Left lung (tissue), 14 donors: Measurements from ENCODE around the gene IQCN. TPM values are rescaled to one million over a fixed set of nuclear protein-coding genes. Genes with fewer than 3 reads are reported as not detected.

Experiments used
- ATAC-seq: fragments of 200-7000 bp; cut with Tn5 transposase; one replicate; pipeline ENCODE4 v1.9.1; 2020; ENCODE audit warnings: moderate library complexity
- DNase-seq, 4 donors: peaks; one replicate each; pipeline ENCODE4 v3.0.0-alpha.2; 2013 to 2020
- H3K27ac ChIP-seq, 2 donors: fragments of 200-600 bp; sonication (generic) in 1 of 2; one replicate each; pipeline versions ENCODE4 v1.5.0 to v1.8.0; 2020 to 2021
- H3K27me3 ChIP-seq, 2 donors: fragments of 200-600 bp; sonication (generic) in 1 of 2; one replicate each; pipeline versions ENCODE4 v1.5.0 to v1.8.0; 2020 to 2021
- H3K36me3 ChIP-seq, 2 donors: fragments of 200-600 bp; sonication (generic) in 1 of 2; one replicate each; pipeline versions ENCODE4 v1.5.0 to v1.8.0; 2020 to 2021
- H3K4me1 ChIP-seq, 2 donors: fragments of 200-600 bp; one replicate each; pipeline ENCODE4 v1.8.0; 2021
- H3K4me3 ChIP-seq, 2 donors: fragments of 200-600 bp; sonication (generic) in 1 of 2; one replicate each; pipeline versions ENCODE4 v1.5.0 to v1.8.0; 2020 to 2021; ENCODE audit warnings: mild to moderate bottlenecking in 1 of 2
- H3K9me3 ChIP-seq, 2 donors: fragments of 200-600 bp; sonication (generic) in 1 of 2; one replicate each; pipeline versions ENCODE4 v1.5.0 to v1.8.0; 2020 to 2021
- intact Hi-C, 2 donors: fragments of 100-400 bp; cut with DNase I; formaldehyde crosslinking; loops; one replicate each; pipeline versions ENCODE4 v1.11.2 to v1.14.2; 2022
- long read RNA-seq, 12 donors: library from polyadenylated mRNA in 2 of 12; unstranded in 2 of 12; transcript quantifications; one replicate each; pipeline ENCODE4 v2.0.0 and lab custom pipeline, GENCODE V29; 2019 to 2026
- polyA plus RNA-seq, 6 donors: library from polyadenylated mRNA; unstranded; fragments of 120-200 nt; gene quantifications; one replicate each; pipeline ENCODE4 v1.2.1, GENCODE V29; 2013; ENCODE audit not compliant: insufficient read length in 6 of 6
- total RNA-seq, 2 donors: library from RNA; stranded (reverse); fragmentation: NEBNext Ultra II Directional; extraction: Animal tissue kit (Norgen Biotek cat#: 25700); gene quantifications; one replicate each; pipeline ENCODE4 v1.2.1, GENCODE V29; 2021
- TF ChIP-seq, protein P1 (sequence below), 2 donors: fragments of 200-600 bp; sonication (generic) in 1 of 2; IDR thresholded peaks; one replicate each; pipeline versions ENCODE4 v1.5.0 to v1.8.0; 2021; ENCODE audit warnings: antibody characterized with exemption in 2 of 2
- donor health status: DM: no; HTN: yes; CAD: no.
- donor health status: DM: no; HTN: no; CAD: no.

Gene IQCN, protein sequence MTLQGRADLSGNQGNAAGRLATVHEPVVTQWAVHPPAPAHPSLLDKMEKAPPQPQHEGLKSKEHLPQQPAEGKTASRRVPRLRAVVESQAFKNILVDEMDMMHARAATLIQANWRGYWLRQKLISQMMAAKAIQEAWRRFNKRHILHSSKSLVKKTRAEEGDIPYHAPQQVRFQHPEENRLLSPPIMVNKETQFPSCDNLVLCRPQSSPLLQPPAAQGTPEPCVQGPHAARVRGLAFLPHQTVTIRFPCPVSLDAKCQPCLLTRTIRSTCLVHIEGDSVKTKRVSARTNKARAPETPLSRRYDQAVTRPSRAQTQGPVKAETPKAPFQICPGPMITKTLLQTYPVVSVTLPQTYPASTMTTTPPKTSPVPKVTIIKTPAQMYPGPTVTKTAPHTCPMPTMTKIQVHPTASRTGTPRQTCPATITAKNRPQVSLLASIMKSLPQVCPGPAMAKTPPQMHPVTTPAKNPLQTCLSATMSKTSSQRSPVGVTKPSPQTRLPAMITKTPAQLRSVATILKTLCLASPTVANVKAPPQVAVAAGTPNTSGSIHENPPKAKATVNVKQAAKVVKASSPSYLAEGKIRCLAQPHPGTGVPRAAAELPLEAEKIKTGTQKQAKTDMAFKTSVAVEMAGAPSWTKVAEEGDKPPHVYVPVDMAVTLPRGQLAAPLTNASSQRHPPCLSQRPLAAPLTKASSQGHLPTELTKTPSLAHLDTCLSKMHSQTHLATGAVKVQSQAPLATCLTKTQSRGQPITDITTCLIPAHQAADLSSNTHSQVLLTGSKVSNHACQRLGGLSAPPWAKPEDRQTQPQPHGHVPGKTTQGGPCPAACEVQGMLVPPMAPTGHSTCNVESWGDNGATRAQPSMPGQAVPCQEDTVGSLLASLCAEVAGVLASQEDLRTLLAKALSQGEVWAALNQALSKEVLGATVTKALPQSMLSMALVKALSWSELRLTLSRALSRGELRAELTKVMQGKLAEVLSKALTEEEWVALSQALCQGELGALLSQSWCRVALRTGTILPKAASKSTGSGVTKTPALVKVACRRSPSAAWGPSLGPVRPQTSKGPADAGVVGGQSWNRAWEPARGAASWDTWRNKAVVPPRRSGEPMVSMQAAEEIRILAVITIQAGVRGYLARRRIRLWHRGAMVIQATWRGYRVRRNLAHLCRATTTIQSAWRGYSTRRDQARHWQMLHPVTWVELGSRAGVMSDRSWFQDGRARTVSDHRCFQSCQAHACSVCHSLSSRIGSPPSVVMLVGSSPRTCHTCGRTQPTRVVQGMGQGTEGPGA (N-terminal part only)
- total RNA-seq = 1 to 10 TPM; 3.0 to 5.8 TPM
- 10 to 100 TPM in 1 of 6 donors, 1 to 10 TPM in 5; 3.7 to 12.7 (median 8.1) TPM for polyA plus RNA-seq
- long read RNA-seq, donor 1, full-length matches to known transcripts = 11 of 27 reads
- long read RNA-seq, donor 1, partial matches to known transcripts = 16 of 27 reads
- long read RNA-seq, donor 1, other reads (novel, unspliced or antisense) = 0 of 27 reads
- long read RNA-seq, donor 2, full-length matches to known transcripts = 8 of 16 reads
- long read RNA-seq, donor 2, partial matches to known transcripts = 8 of 16 reads
- long read RNA-seq, donor 2, other reads (novel, unspliced or antisense) = 0 of 16 reads
- long read RNA-seq, donor 3, full-length matches to known transcripts = 3 of 3 reads
- long read RNA-seq, donor 3, partial matches to known transcripts = 0 of 3 reads
- long read RNA-seq, donor 3, other reads (novel, unspliced or antisense) = 0 of 3 reads
- long read RNA-seq, donor 4 = 0 reads
- long read RNA-seq, donor 5, full-length matches to known transcripts = 5 of 5 reads
- long read RNA-seq, donor 5, partial matches to known transcripts = 0 of 5 reads
- long read RNA-seq, donor 5, other reads (novel, unspliced or antisense) = 0 of 5 reads
- long read RNA-seq, donor 6, full-length matches to known transcripts = 1 of 1 reads
- long read RNA-seq, donor 6, partial matches to known transcripts = 0 of 1 reads
- long read RNA-seq, donor 6, other reads (novel, unspliced or antisense) = 0 of 1 reads
- long read RNA-seq, donor 7, full-length matches to known transcripts = 2 of 2 reads
- long read RNA-seq, donor 7, partial matches to known transcripts = 0 of 2 reads
- long read RNA-seq, donor 7, other reads (novel, unspliced or antisense) = 0 of 2 reads
- long read RNA-seq, donor 8, full-length matches to known transcripts = 5 of 5 reads
- long read RNA-seq, donor 8, partial matches to known transcripts = 0 of 5 reads
- long read RNA-seq, donor 8, other reads (novel, unspliced or antisense) = 0 of 5 reads
- long read RNA-seq, donor 9, full-length matches to known transcripts = 1 of 1 reads
- long read RNA-seq, donor 9, partial matches to known transcripts = 0 of 1 reads
- long read RNA-seq, donor 9, other reads (novel, unspliced or antisense) = 0 of 1 reads
- long read RNA-seq, donor 10 = 0 reads
- long read RNA-seq, donor 11 = 0 reads
- long read RNA-seq, donor 12, full-length matches to known transcripts = 4 of 4 reads
- long read RNA-seq, donor 12, partial matches to known transcripts = 0 of 4 reads
- long read RNA-seq, donor 12, other reads (novel, unspliced or antisense) = 0 of 4 reads

DNA sequence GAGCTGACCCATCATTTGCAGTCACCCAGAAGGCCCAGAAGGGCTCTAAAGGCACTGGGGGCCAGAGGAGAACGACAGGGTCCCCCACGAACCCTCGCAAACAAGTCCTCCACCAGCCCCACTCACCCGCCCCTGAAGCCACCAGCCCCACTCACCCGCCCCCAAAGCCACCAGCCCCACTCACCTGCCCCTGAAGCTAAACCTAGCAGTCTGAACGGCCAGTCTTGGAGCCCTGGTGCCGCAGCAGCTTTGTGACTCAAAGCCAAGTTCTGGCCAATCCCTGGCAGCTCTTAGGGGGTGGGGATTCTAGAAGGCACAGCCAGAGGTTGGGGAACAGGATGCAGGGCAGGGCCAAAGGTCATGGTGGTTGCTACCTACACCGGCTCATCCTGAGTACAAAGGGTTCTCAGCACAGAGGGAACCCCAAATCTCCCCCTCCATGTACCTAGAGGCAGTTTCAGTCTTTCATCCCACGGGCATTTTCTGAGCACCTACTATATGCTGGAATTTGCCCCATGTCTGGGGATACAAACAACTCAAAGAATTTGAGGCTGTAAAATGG is at the start of gene IQCN:
IQCN (minus strand) TSS at position 234 of the 562 bp plus-strand sequence. CDS start 4,974 bp downstream, outside the sequence.
- intact Hi-C loops = no loop called here
- DNase-seq (peak in 1 of 4 donors; percentile 76), ATAC-seq (no peak)
- no peaks in the 10 kb centered on the region for H3K27me3 ChIP-seq
- H3K9me3 ChIP-seq = no peaks in the 10 kb centered on the region
- no peak within 1 kb of the TSS for H3K4me3 ChIP-seq
- TF ChIP-seq, protein P1, sequence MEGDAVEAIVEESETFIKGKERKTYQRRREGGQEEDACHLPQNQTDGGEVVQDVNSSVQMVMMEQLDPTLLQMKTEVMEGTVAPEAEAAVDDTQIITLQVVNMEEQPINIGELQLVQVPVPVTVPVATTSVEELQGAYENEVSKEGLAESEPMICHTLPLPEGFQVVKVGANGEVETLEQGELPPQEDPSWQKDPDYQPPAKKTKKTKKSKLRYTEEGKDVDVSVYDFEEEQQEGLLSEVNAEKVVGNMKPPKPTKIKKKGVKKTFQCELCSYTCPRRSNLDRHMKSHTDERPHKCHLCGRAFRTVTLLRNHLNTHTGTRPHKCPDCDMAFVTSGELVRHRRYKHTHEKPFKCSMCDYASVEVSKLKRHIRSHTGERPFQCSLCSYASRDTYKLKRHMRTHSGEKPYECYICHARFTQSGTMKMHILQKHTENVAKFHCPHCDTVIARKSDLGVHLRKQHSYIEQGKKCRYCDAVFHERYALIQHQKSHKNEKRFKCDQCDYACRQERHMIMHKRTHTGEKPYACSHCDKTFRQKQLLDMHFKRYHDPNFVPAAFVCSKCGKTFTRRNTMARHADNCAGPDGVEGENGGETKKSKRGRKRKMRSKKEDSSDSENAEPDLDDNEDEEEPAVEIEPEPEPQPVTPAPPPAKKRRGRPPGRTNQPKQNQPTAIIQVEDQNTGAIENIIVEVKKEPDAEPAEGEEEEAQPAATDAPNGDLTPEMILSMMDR (IDR thresholded peaks at IDR 0.05) = no peak
- peaks cover 29 to 49% of the 10 kb centered on the region in 2 donors for H3K4me1 ChIP-seq
- H3K27ac ChIP-seq = peak within 1 kb of the TSS; percentile 47 to 58
- peaks cover 0 to 22% of the 10 kb centered on the region in 2 donors for H3K36me3 ChIP-seq

DNA sequence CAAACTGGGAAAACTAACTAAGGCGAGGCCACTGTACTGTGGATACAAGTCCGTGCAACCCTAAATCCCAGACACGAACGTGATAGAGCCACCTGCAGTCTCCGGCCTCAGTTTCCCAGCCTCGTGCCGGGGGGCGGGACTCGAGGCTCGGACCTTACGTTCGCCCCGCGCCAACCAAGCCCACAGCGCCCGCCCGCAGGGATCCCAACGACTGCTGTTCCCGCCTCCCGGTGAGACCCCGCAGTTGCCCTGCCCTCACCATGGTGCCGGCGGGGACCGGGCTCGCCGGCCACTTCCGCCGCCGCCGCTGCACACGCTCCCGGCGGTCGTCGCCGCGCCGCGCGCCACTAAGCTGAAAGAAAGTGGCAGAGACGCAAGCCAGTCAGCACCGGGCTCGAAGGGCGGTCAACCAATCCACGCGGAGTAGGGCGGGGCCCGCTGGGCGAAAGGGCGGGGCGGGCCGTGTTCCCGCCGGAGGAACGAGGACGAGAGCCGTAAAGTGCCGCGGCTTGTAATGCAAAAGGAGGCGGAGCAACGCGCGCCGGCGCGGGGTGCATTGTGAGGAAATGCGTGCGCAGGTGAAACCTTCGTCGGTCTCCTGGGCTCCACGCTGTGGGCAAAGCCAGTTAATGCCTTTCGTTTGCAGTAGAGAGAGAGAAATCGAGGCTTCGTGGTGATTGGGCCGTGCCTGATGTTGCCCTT is 48.7 kb upstream of the IQCN start, which contains the start of gene LSM4:
LSM4 (minus strand) TSS at position 318 of the 702 bp plus-strand sequence; CDS start at position 262, 56 bp downstream.
- TF ChIP-seq, protein P1 (IDR thresholded peaks at IDR 0.05) = no peak
- peak within 1 kb of the TSS; percentile 58 to 81 for H3K4me3 ChIP-seq
- intact Hi-C loops = no loop called here
- peak; percentile 94 to 98 (median 98) for DNase-seq
- ATAC-seq = peak; percentile 94
- peaks cover 32 to 60% of the 10 kb centered on the region in 2 donors for H3K4me1 ChIP-seq
- no peaks in the 10 kb centered on the region for H3K36me3 ChIP-seq
- H3K9me3 ChIP-seq = no peaks in the 10 kb centered on the region
- no peaks in the 10 kb centered on the region for H3K27me3 ChIP-seq
- peak within 1 kb of the TSS; percentile 81 to 91 for H3K27ac ChIP-seq

DNA sequence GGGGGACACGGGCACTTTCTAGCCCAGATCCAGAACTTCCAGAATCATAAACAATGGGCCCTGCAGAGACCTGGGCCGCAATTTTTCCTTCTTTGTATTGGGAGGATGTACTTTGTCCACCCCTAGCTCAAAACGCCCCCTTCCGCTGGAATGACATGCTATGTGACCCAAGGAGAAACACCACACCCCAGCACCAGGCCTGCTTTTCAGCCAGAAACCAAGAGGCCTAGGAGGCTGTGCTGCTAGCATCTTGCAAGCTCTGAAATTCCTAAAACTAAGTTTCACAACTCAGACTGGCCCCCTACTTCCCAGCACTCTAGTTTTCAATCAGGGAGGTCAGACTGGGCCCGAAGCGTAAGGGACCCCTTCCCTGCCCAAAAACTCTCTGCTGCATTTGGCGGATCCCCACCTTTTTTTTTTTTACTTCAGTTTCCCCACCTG is 48.1 kb upstream of the IQCN start:
- Histone ChIP-seq H3K27me3 (no peaks in the 10 kb centered on the region), H3K4me1 (peaks cover 32 to 65% of the 10 kb centered on the region in 2 donors), H3K4me3 (peak overlapping the region; percentile 58 to 81), H3K9me3 (no peaks in the 10 kb centered on the region), H3K36me3 (no peaks in the 10 kb centered on the region), H3K27ac (peak overlapping the region; percentile 81 to 91)
- ATAC-seq = peak; percentile 30
- DNase-seq = peak in 2 of 4 donors; percentile 37 to 66
- TF ChIP-seq, protein P1 (IDR thresholded peaks at IDR 0.05) = no peak
- intact Hi-C loops = no loop called here
